H1 (cell line): ENCODE measurements around the gene NCAPG. TPM values are rescaled to one million over a fixed set of nuclear protein-coding genes. Genes with fewer than 3 reads are reported as not detected.

Source experiments
- CTCF ChIA-PET: fragments of 300-600 bp; sonication (Branson Sonifier 250); formaldehyde crosslinking; loops from one replicate; lab custom pipeline; 2021; ENCODE audit not compliant: partially characterized antibody; lab: Charles Lee
- POLR2A ChIA-PET: fragments of 300-600 bp; sonication (Branson Sonifier 250); formaldehyde crosslinking; loops from one replicate; lab custom pipeline; 2021; ENCODE audit warnings: inconsistent platforms; ENCODE audit not compliant: partially characterized antibody; lab: Charles Lee
- DNase-seq, 2 experiments: peaks; one replicate each; pipeline versions ENCODE4 v3.0.0 to v3.0.0-alpha.2; 2010 to 2022; ENCODE audit warnings: low spot score in 2 of 2, low read depth in 1 of 2, mixed read lengths in 1 of 2
- FAIRE-seq: peaks from 2 replicates; lab custom pipeline; 2011; peaks lifted over from hg19 to GRCh38; lab: Jason Lieb, UNC
- H2AFZ ChIP-seq: 2 replicates; pipeline ENCODE4 v1.8.1; 2012; ENCODE audit warnings: low read length, inconsistent platforms
- H2AK5ac ChIP-seq: 2 replicates; pipeline ENCODE4 v1.6.1; 2013; ENCODE audit warnings: low read depth, low read length
- H2BK120ac ChIP-seq: replicated peaks from 2 replicates; pipeline ENCODE3; 2013; ENCODE audit warnings: low read depth, low read length, inconsistent platforms
- H2BK12ac ChIP-seq: 2 replicates; pipeline ENCODE4 v1.6.1; 2013; ENCODE audit warnings: low read depth, low read length
- H2BK15ac ChIP-seq: 2 replicates; pipeline ENCODE4 v1.6.1; 2013; ENCODE audit warnings: low read length
- H2BK20ac ChIP-seq: 2 replicates; pipeline ENCODE4 v1.6.1; 2013; ENCODE audit warnings: low read length
- H2BK5ac ChIP-seq: 2 replicates; pipeline ENCODE4 v1.6.1; 2013; ENCODE audit warnings: low read depth, low read length
- H3K14ac ChIP-seq: 2 replicates; pipeline ENCODE4 v1.6.1; 2013; ENCODE audit warnings: inconsistent platforms; ENCODE audit not compliant: insufficient read length
- H3K18ac ChIP-seq: 2 replicates; pipeline ENCODE4 v1.6.1; 2013; ENCODE audit warnings: low read length; ENCODE audit errors: extremely low read depth
- H3K23ac ChIP-seq: 2 replicates; pipeline ENCODE4 v1.6.1; 2013; ENCODE audit warnings: inconsistent platforms; ENCODE audit not compliant: insufficient read length
- H3K23me2 ChIP-seq: 2 replicates; pipeline ENCODE4 v1.6.1; 2013; ENCODE audit warnings: low read depth, low read length
- H3K27ac ChIP-seq: 2 replicates; pipeline ENCODE4 v1.6.1; 2011; ENCODE audit warnings: low read depth, low read length, inconsistent platforms
- H3K27me3 ChIP-seq, 4 experiments: replicated peaks in 1 of 4; 1 replicate in 1 of 4; 2 replicates in 3 of 4; pipeline versions ENCODE4 v1.6.1 to v1.8.1; 2011 to 2013; ENCODE audit warnings: low read length in 3 of 4, mild to moderate bottlenecking in 3 of 4, inconsistent platforms in 2 of 4, mixed read lengths in 2 of 4, moderate library complexity in 1 of 4; ENCODE audit not compliant: control insufficient read depth in 3 of 4, insufficient read depth in 3 of 4; ENCODE audit errors: extremely low read depth in 1 of 4
- H3K36me3 ChIP-seq, 4 experiments: 2 replicates each; pipeline versions ENCODE4 v1.6.1 to v1.8.1; 2011 to 2013; ENCODE audit warnings: mild to moderate bottlenecking in 4 of 4, low read length in 3 of 4, moderate library complexity in 2 of 4, control low read depth in 1 of 4, inconsistent platforms in 1 of 4; ENCODE audit not compliant: insufficient read depth in 4 of 4, control insufficient read depth in 2 of 4
- H3K4ac ChIP-seq: replicated peaks from 2 replicates; pipeline ENCODE3; 2013; ENCODE audit warnings: low read length, low read depth, mixed read lengths, inconsistent platforms; ENCODE audit not compliant: insufficient read length
- H3K4me1 ChIP-seq, 4 experiments: replicated peaks in 1 of 4; 1 replicate in 1 of 4; 2 replicates in 3 of 4; pipeline versions ENCODE4 v1.6.1 to v1.8.1; 2011 to 2013; ENCODE audit warnings: low read length in 3 of 4, inconsistent platforms in 2 of 4, mixed read lengths in 1 of 4; ENCODE audit not compliant: insufficient read depth in 4 of 4, control insufficient read depth in 3 of 4
- H3K4me2 ChIP-seq, 2 experiments: 2 replicates each; pipeline versions ENCODE4 v1.6.1 to v1.8.1; 2011 to 2013; ENCODE audit warnings: low read depth in 2 of 2, low read length in 2 of 2, control low read depth in 1 of 2, inconsistent platforms in 1 of 2, mild to moderate bottlenecking in 1 of 2; ENCODE audit not compliant: insufficient read depth in 1 of 2
- H3K4me3 ChIP-seq, 4 experiments: fragments of 200-600, 300-600 bp in 1 of 4; sonication (generic), shearing (Covaris generic), sonication (Bioruptor Twin) in 1 of 4; 2 replicates each; pipeline versions ENCODE4 v1.5.1 to v1.8.1; 2011 to 2016; ENCODE audit warnings: low read length in 4 of 4, low read depth in 3 of 4, control low read depth in 2 of 4, inconsistent platforms in 2 of 4, mild to moderate bottlenecking in 2 of 4, mixed read lengths in 1 of 4, moderate library complexity in 1 of 4; ENCODE audit not compliant: insufficient read depth in 2 of 4; ENCODE audit errors: extremely low read depth in 1 of 4
- H3K56ac ChIP-seq: replicated peaks from 2 replicates; pipeline ENCODE3; 2013; ENCODE audit warnings: low read depth, mild to moderate bottlenecking, mixed read lengths, low read length, inconsistent platforms; ENCODE audit not compliant: insufficient read length
- H3K79me1 ChIP-seq: 2 replicates; pipeline ENCODE4 v1.6.1; 2013; ENCODE audit warnings: low read depth, low read length, control low read depth
- H3K79me2 ChIP-seq, 2 experiments: 2 replicates each; pipeline versions ENCODE4 v1.6.1 to v1.8.1; 2012 to 2013; ENCODE audit warnings: low read length in 2 of 2, mild to moderate bottlenecking in 2 of 2, inconsistent platforms in 1 of 2; ENCODE audit not compliant: insufficient read depth in 2 of 2, control insufficient read depth in 1 of 2
- H3K9ac ChIP-seq, 4 experiments: replicated peaks in 1 of 4; 1 replicate in 1 of 4; 2 replicates in 3 of 4; pipeline versions ENCODE4 v1.6.1 to v1.8.1; 2011 to 2013; ENCODE audit warnings: low read depth in 3 of 4, low read length in 3 of 4, control low read depth in 2 of 4, mild to moderate bottlenecking in 2 of 4, moderate library complexity in 2 of 4, inconsistent platforms in 1 of 4; ENCODE audit errors: extremely low read depth in 1 of 4
- H3K9me3 ChIP-seq, 2 experiments: 2 replicates each; pipeline versions ENCODE4 v1.6.1 to v1.8.1; 2012 to 2013; ENCODE audit warnings: mild to moderate bottlenecking in 2 of 2, moderate library complexity in 2 of 2, control low read depth in 1 of 2, inconsistent platforms in 1 of 2, low read depth in 1 of 2, low read length in 1 of 2, mixed read lengths in 1 of 2; ENCODE audit not compliant: insufficient read depth in 2 of 2
- H4K20me1 ChIP-seq, 2 experiments: replicated peaks in 1 of 2; 2 replicates each; pipeline versions ENCODE3 to v1.8.1; 2011 to 2013; ENCODE audit warnings: inconsistent platforms in 2 of 2, low read length in 2 of 2, mild to moderate bottlenecking in 1 of 2; ENCODE audit not compliant: insufficient read depth in 2 of 2, control insufficient read depth in 1 of 2
- H4K5ac ChIP-seq: 2 replicates; pipeline ENCODE4 v1.6.1; 2013; ENCODE audit warnings: low read length, low read depth, mixed read lengths, inconsistent platforms; ENCODE audit not compliant: insufficient read length
- H4K8ac ChIP-seq: 2 replicates; pipeline ENCODE4 v1.8.0; 2013; ENCODE audit warnings: mild to moderate bottlenecking, moderate library complexity, low read length, inconsistent platforms; ENCODE audit not compliant: insufficient read depth; ENCODE audit errors: extremely low read depth
- H4K91ac ChIP-seq: replicated peaks from 2 replicates; pipeline ENCODE3; 2013; ENCODE audit warnings: low read length, mixed read lengths, inconsistent platforms; ENCODE audit not compliant: insufficient read length
- BCL11A ChIP-seq, 2 experiments: IDR thresholded peaks; one replicate each; pipeline ENCODE4 v1.6.1; 2011; ENCODE audit warnings: low read depth in 2 of 2, low read length in 2 of 2, mild to moderate bottlenecking in 2 of 2
- BRCA1 ChIP-seq: IDR thresholded peaks from 2 replicates; pipeline ENCODE4 v1.6.1; 2012; ENCODE audit warnings: low read depth, low read length, improper control_type of control experiment
- CBX5 ChIP-seq: fragments of 300-800, 300-1000 bp; sonication (generic); IDR thresholded peaks from 2 replicates; pipeline ENCODE4 v1.7.1; 2016; ENCODE audit warnings: antibody characterized with exemption, low read length, low read depth
- HDAC6 ChIP-seq: IDR thresholded peaks from one replicate; pipeline ENCODE4 v1.7.1; 2012; ENCODE audit warnings: low read depth, mild to moderate bottlenecking, inconsistent platforms, low read length, moderate library complexity
- KDM1A ChIP-seq: fragments of 200-600, 300-600 bp; sonication (generic); IDR thresholded peaks from 2 replicates; pipeline ENCODE4 v1.7.1; 2016; ENCODE audit warnings: mild to moderate bottlenecking, low read length, borderline replicate concordance
- KDM4A ChIP-seq: IDR thresholded peaks from one replicate; pipeline ENCODE4 v1.7.1; 2012; ENCODE audit warnings: low read depth, mild to moderate bottlenecking, moderate library complexity, low read length, inconsistent platforms; ENCODE audit not compliant: severe bottlenecking
- NRF1 ChIP-seq: IDR thresholded peaks from 2 replicates; pipeline ENCODE4 v1.6.1; 2011; ENCODE audit warnings: mild to moderate bottlenecking, low read depth, low read length, improper control_type of control experiment
- SIX5 ChIP-seq: IDR thresholded peaks from 2 replicates; pipeline ENCODE4 v1.6.1; 2011; ENCODE audit warnings: mild to moderate bottlenecking, low read depth, low read length
- USF2 ChIP-seq: IDR thresholded peaks from 2 replicates; pipeline ENCODE4 v1.6.1; 2011; ENCODE audit warnings: low read length, improper control_type of control experiment
- WGBS, 2 experiments: shearing (Covaris generic) in 1 of 2; methylation state at CpG; one replicate each; pipeline versions ENCODE4 v1.1.6 to v1.1.7; 2013 to 2015; ENCODE audit warnings: low lambda C conversion rate in 2 of 2, mixed read lengths in 2 of 2, inconsistent platforms in 1 of 2, low coverage in 1 of 2, missing lambda C conversion rate in 1 of 2; ENCODE audit not compliant: insufficient replicate concordance in 2 of 2, insufficient coverage in 1 of 2, insufficient read length in 1 of 2; ENCODE audit errors: extremely low coverage in 1 of 2, missing lambda C conversion rate in 1 of 2; 5-methylcytosine and 5-hydroxymethylcytosine counted together
- polyA plus RNA-seq, 7 experiments: library from polyadenylated mRNA; depleted of rRNA in 3 of 7; stranded (reverse) in 5 of 7; unstranded in 2 of 7; fragments of >200 nt in 5 of 7; fragments of 200-250 nt in 2 of 7; gene quantifications; 1 replicate in 5 of 7; 2 replicates in 1 of 7; 4 replicates in 1 of 7; pipeline versions ENCODE4 v1.2.1 to v1.2.3, GENCODE V29; 2011 to 2013; ENCODE audit warnings: missing spikeins in 2 of 7, mixed read lengths in 2 of 7
- total RNA-seq: library from RNA; stranded (reverse); fragmentation: NEBNext Ultra II Directional; extraction: Animal tissue kit (Norgen Biotek cat#: 25700); gene quantifications from 2 replicates; pipeline ENCODE4 v1.2.1, GENCODE V29; 2021
- TF ChIP-seq, protein P1 (sequence below), 3 experiments: IDR thresholded peaks; 1 replicate in 2 of 3; 2 replicates in 1 of 3; pipeline versions ENCODE4 v1.5.1 to v1.6.1; 2011; ENCODE audit warnings: low read length in 3 of 3, mild to moderate bottlenecking in 3 of 3, inconsistent platforms in 2 of 3, low read depth in 1 of 3, moderate library complexity in 1 of 3; ENCODE audit not compliant: insufficient read depth in 1 of 3; ENCODE audit errors: control extremely low read depth in 1 of 3

The NCAPG gene
- total and polyA plus RNA-seq, 2 of the 8 experiments (the other 6 are each of a cell fraction or from before 2014, with no cell fraction given): 12.9 to 52.3 TPM

DNA sequence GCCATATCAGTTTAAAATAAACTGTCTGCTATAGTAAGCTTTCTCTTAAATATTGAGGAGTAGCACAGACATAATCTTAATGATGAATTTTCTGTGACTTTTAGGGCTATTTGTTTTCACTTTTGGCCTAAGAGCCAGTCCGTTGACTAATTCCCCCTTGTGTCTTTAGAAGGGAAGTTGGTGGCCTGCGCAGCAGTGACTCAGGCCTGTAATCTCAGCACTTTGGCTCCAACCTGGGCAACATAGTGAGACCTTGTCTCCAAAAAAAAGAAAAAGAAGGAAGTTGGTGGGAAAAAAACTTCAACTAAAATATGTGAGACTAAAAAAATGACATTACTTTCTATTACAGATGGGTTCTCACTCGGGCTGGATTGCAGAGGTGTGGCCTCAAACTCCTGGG is 3.4 kb downstream of the NCAPG start:
- no peak overlapping the region for H3K27ac ChIP-seq
- no peak overlapping the region for H4K91ac ChIP-seq
- no peak overlapping the region for H2BK5ac ChIP-seq
- peaks cover 0 to under 1% (median 0%) of the 10 kb centered on the region in 4 experiments; a peak in 1 of 7 replicates for H3K4me1 ChIP-seq
- H3K23me2 ChIP-seq: peaks cover 3% of the 10 kb centered on the region; the same call in 1 of the 2 replicates
- no peak overlapping the region for H3K14ac ChIP-seq
- no peak overlapping the region for H2BK20ac ChIP-seq
- no peak overlapping the region for H3K23ac ChIP-seq
- no peaks in the 10 kb centered on the region for H3K9me3 ChIP-seq
- ChIA-PET CTCF (no interaction called here), POLR2A (no interaction called here)
- H3K27me3 ChIP-seq: no peaks in the 10 kb centered on the region
- WGBS, 2 experiments: 97% methylated on average over 3 of the region's 3 CpGs; no CpG with 5 or more reads in 1 of the 2 experiments
- no peak overlapping the region for H2BK12ac ChIP-seq
- no peak overlapping the region for H3K4me3 ChIP-seq
- H2AK5ac ChIP-seq: no peak overlapping the region
- H3K4ac ChIP-seq: no peak overlapping the region
- H3K4me2 ChIP-seq: no peak overlapping the region
- H3K79me2 ChIP-seq: peaks cover 4 to 87% of the 10 kb centered on the region in 2 experiments; a peak in 3 of 4 replicates
- H4K5ac ChIP-seq: no peak overlapping the region
- DNase-seq (no peak), FAIRE-seq (no peak)
- no peak overlapping the region for H2BK15ac ChIP-seq
- H2BK120ac ChIP-seq: no peak overlapping the region
- H3K18ac ChIP-seq: no peak overlapping the region
- peaks cover 1 to 5% of the 10 kb centered on the region in 2 experiments for H4K20me1 ChIP-seq
- no peak overlapping the region for H3K9ac ChIP-seq
- peaks cover 0 to 47% (median 19%) of the 10 kb centered on the region in 4 experiments for H3K36me3 ChIP-seq
- H3K56ac ChIP-seq: no peak overlapping the region
- no peaks in the 10 kb centered on the region for H3K79me1 ChIP-seq
- no peak overlapping the region for H4K8ac ChIP-seq
- no peak overlapping the region for H2AFZ ChIP-seq
- no peak for TF ChIP-seq USF2
- no peak for TF ChIP-seq SIX5
- TF ChIP-seq, protein P1, sequence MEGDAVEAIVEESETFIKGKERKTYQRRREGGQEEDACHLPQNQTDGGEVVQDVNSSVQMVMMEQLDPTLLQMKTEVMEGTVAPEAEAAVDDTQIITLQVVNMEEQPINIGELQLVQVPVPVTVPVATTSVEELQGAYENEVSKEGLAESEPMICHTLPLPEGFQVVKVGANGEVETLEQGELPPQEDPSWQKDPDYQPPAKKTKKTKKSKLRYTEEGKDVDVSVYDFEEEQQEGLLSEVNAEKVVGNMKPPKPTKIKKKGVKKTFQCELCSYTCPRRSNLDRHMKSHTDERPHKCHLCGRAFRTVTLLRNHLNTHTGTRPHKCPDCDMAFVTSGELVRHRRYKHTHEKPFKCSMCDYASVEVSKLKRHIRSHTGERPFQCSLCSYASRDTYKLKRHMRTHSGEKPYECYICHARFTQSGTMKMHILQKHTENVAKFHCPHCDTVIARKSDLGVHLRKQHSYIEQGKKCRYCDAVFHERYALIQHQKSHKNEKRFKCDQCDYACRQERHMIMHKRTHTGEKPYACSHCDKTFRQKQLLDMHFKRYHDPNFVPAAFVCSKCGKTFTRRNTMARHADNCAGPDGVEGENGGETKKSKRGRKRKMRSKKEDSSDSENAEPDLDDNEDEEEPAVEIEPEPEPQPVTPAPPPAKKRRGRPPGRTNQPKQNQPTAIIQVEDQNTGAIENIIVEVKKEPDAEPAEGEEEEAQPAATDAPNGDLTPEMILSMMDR (IDR thresholded peaks at IDR 0.05; ENCODE audit: control extremely low read depth in 1 of 3, insufficient read depth in 1 of 3, low read depth in 1 of 3, low read length in 3 of 3): no peak
- TF ChIP-seq NRF1: no peak
- TF ChIP-seq CBX5: no peak
- no peak for TF ChIP-seq BCL11A (IDR thresholded peaks at IDR 0.05; ENCODE audit: low read depth in 2 of 2, low read length in 2 of 2)
- TF ChIP-seq KDM4A: no peak
- no peak for TF ChIP-seq KDM1A
- no peak for TF ChIP-seq HDAC6
- TF ChIP-seq BRCA1: no peak
